HG03103 (cell line): ENCODE results near the gene NIPA2.

Source experiments
- ATAC-seq: cut with Tn5 transposase; IDR thresholded peaks from one replicate; pipeline ENCODE4 v1.9.1; 2021; ENCODE audit warnings: low read depth; ENCODE audit not compliant: unreplicated experiment

NIPA2 gene

GRCh38 chr15:22831473-22831872 is 7.0 kb upstream of the NIPA2 start:
- ATAC-seq: no peak

- no peak for ATAC-seq
These were observed 705 bp downstream of the NIPA2 start for GRCh38 chr15:22839046-22839695.

GRCh38 chr15:22844421-22845288 is 6.2 kb downstream of the NIPA2 start:
- no peak for ATAC-seq

- ATAC-seq: no peak
These were observed 6.9 kb downstream of the NIPA2 start for GRCh38 chr15:22845289-22845900.

- ATAC-seq: no peak
These were observed 7.6 kb downstream of the NIPA2 start for GRCh38 chr15:22846073-22846472.

- ATAC-seq: no peak
These were observed 11.6 kb downstream of the NIPA2 start for GRCh38 chr15:22850055-22850454.

- ATAC-seq: no peak
These were observed 13.0 kb downstream of the NIPA2 start for GRCh38 chr15:22851513-22851912.

GRCh38 chr15:22855791-22856190 is 17.3 kb downstream of the NIPA2 start:
- no peak for ATAC-seq

GRCh38 chr15:22856659-22857058 is 18.2 kb downstream of the NIPA2 start:
- no peak for ATAC-seq

GRCh38 chr15:22861161-22861560 is 22.7 kb downstream of the NIPA2 start:
- no peak for ATAC-seq

GRCh38 chr15:22863356-22863755 is 24.9 kb downstream of the NIPA2 start:
- no peak for ATAC-seq

GRCh38 chr15:22866079-22866478 is 27.6 kb downstream of the NIPA2 start:
- ATAC-seq: no peak

GRCh38 chr15:22867886-22868285 is 29.4 kb downstream of the NIPA2 start:
- no peak for ATAC-seq

- no peak for ATAC-seq
These were observed 30.0 kb downstream of the NIPA2 start for GRCh38 chr15:22868495-22868894.

GRCh38 chr15:22868928-22869327 is 30.5 kb downstream of the NIPA2 start:
- no peak for ATAC-seq

- no peak for ATAC-seq
These were observed 31.4 kb downstream of the NIPA2 start for GRCh38 chr15:22869856-22870255.

- no peak for ATAC-seq
These were observed 32.4 kb downstream of the NIPA2 start for GRCh38 chr15:22870865-22871264.

- no peak for ATAC-seq
These were observed 33.1 kb downstream of the NIPA2 start for GRCh38 chr15:22871481-22872086.

- ATAC-seq: no peak
These were observed 34.7 kb downstream of the NIPA2 start for GRCh38 chr15:22872936-22873701.

- ATAC-seq: no peak
These were observed 35.4 kb downstream of the NIPA2 start for GRCh38 chr15:22873841-22874240.
